ENCODE measurements around the gene NID2.

Gene NID2

DNA sequence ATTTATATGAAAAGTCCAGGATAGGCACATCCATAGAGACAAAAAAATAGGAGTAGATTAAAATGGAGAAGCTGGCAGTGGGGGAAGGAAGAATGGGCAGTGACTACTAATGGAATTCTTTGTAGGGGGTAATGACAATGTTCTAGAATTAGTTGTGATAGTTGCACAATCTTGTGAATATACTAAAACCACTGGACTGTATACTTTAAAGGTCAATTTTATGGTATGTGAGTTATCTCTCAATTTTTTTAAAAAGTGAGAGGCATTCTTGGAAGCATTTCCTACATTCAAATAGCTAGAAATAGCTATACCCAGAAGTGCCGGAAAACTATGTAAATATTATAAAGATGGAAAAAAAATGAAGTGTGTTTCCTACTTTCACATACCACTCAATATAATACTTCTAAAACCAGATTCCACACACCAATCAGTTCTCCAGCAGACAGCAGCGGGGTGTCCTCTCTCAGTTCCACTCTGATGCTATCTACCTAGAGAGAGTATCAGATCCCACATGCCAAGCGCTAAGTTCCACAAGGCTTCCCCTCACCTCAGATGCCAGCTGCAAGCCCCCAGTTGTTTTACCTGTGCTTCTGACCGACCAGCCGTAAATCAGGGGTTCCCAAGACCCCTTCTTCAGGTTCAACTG, 41.7 kb upstream of the NID2 start:
- H3K9me3 ChIP-seq (ENCODE audit: control extremely low read depth in 1 of 5, control insufficient read depth in 4 of 5, insufficient read depth in 2 of 5, low read depth in 1 of 5, low read length in 4 of 5), result no peaks in the 10 kb centered on the region
- CTCF ChIA-PET, result no interaction called here
- 92% methylated on average over 1 of the region's 5 CpGs for WGBS (ENCODE audit: insufficient coverage)
- POLR2A ChIA-PET, result no interaction called here
- no peak overlapping the region for H3K27ac ChIP-seq (ENCODE audit: insufficient read depth in 1 of 2, low read depth in 1 of 2, low read length in 2 of 2, poor library complexity in 1 of 2, severe bottlenecking in 2 of 2)
- no peaks in the 10 kb centered on the region for H3K4me1 ChIP-seq (ENCODE audit: control extremely low read depth in 1 of 4, control insufficient read depth in 4 of 4, insufficient read depth in 4 of 4, low read length in 3 of 4)
- no peaks in the 10 kb centered on the region for H3K27me3 ChIP-seq (replicated peaks in 2 of 5; ENCODE audit: control insufficient read depth in 4 of 5, insufficient read depth in 5 of 5, low read length in 4 of 5)
- H3K36me3 ChIP-seq (ENCODE audit: control insufficient read depth in 4 of 4, insufficient read depth in 4 of 4, low read length in 3 of 4), result no peaks in the 10 kb centered on the region
- H3K4me3 ChIP-seq (ENCODE audit: control insufficient read depth in 1 of 7, extremely low read depth in 1 of 7, insufficient read depth in 4 of 7, low read depth in 2 of 7, low read length in 6 of 7), result no peak overlapping the region
- DNase-seq, result no peak

DNA sequence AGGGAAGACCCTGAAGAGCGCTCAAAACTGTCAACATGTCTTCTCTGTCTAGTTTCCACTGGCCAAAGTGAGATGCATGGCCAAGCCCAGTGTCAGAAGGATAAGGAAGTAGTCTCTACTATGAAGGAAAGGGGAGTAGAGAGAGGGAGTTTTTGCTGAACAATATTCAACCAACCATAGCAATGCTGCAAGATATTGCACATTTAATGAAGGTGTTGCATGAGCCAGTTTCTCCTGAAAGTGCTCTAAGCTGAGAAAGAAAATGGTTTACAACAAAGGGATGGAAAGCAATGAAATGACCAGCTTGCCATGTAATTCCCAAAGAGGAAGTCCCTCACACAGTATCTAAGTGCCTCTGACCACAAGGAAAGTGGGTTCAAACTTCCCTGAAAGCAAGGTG, 40.0 kb upstream of the NID2 start:
- Histone ChIP-seq H3K4me1 (ENCODE audit: control extremely low read depth in 1 of 4, control insufficient read depth in 4 of 4, insufficient read depth in 4 of 4, low read length in 3 of 4) (no peaks in the 10 kb centered on the region), H3K4me3 (ENCODE audit: control insufficient read depth in 1 of 7, extremely low read depth in 1 of 7, insufficient read depth in 4 of 7, low read depth in 2 of 7, low read length in 6 of 7) (no peak overlapping the region), H3K27me3 (replicated peaks in 2 of 5; ENCODE audit: control insufficient read depth in 4 of 5, insufficient read depth in 5 of 5, low read length in 4 of 5) (no peaks in the 10 kb centered on the region), H3K36me3 (ENCODE audit: control insufficient read depth in 4 of 4, insufficient read depth in 4 of 4, low read length in 3 of 4) (no peaks in the 10 kb centered on the region), H3K9me3 (ENCODE audit: control extremely low read depth in 1 of 5, control insufficient read depth in 4 of 5, insufficient read depth in 2 of 5, low read depth in 1 of 5, low read length in 4 of 5) (no peaks in the 10 kb centered on the region), H3K27ac (ENCODE audit: insufficient read depth in 1 of 2, low read depth in 1 of 2, low read length in 2 of 2, poor library complexity in 1 of 2, severe bottlenecking in 2 of 2) (no peak overlapping the region)
- ChIA-PET POLR2A (no interaction called here), CTCF (no interaction called here)
- no peak for DNase-seq
- WGBS (ENCODE audit: insufficient coverage), result 100% methylated on average over 1 of the region's 1 CpG

DNA sequence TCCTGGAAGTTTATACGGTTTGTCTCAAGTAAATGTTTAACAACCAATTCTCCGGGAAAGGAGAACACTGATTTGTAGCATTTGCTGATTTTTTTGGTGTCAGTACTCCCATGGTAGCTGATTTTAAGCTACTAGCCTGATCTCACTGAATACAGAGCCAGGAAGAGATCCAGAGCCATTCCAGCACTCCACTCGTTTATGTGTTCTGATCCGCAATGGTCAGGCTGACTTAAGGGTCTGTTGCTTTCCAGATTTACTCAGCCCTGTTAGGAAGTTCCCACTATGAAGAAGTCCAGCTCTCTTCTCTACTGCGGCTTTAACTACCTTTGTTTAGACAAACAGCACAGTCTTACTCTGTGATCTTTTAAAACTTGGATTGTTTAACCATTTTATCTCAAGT, 38.0 kb upstream of the NID2 start:
- ChIA-PET POLR2A (no interaction called here), CTCF (interaction anchor here (0.9 kb wide), 1 partner anchor 17 kb away, joined by 3 read pairs; no protein-coding TSS in a partner anchor)
- no peak overlapping the region for H3K4me3 ChIP-seq (ENCODE audit: control insufficient read depth in 1 of 7, extremely low read depth in 1 of 7, insufficient read depth in 4 of 7, low read depth in 2 of 7, low read length in 6 of 7)
- H3K9me3 ChIP-seq (ENCODE audit: control extremely low read depth in 1 of 5, control insufficient read depth in 4 of 5, insufficient read depth in 2 of 5, low read depth in 1 of 5, low read length in 4 of 5), result no peaks in the 10 kb centered on the region
- H3K36me3 ChIP-seq (ENCODE audit: control insufficient read depth in 4 of 4, insufficient read depth in 4 of 4, low read length in 3 of 4), result no peaks in the 10 kb centered on the region
- no peaks in the 10 kb centered on the region for H3K4me1 ChIP-seq (ENCODE audit: control extremely low read depth in 1 of 4, control insufficient read depth in 4 of 4, insufficient read depth in 4 of 4, low read length in 3 of 4)
- WGBS (ENCODE audit: insufficient coverage), result 96% methylated on average over 4 of the region's 5 CpGs
- DNase-seq, result no peak
- no peak overlapping the region for H3K27ac ChIP-seq (ENCODE audit: insufficient read depth in 1 of 2, low read depth in 1 of 2, low read length in 2 of 2, poor library complexity in 1 of 2, severe bottlenecking in 2 of 2)
- no peaks in the 10 kb centered on the region for H3K27me3 ChIP-seq (replicated peaks in 2 of 5; ENCODE audit: control insufficient read depth in 4 of 5, insufficient read depth in 5 of 5, low read length in 4 of 5)

DNA sequence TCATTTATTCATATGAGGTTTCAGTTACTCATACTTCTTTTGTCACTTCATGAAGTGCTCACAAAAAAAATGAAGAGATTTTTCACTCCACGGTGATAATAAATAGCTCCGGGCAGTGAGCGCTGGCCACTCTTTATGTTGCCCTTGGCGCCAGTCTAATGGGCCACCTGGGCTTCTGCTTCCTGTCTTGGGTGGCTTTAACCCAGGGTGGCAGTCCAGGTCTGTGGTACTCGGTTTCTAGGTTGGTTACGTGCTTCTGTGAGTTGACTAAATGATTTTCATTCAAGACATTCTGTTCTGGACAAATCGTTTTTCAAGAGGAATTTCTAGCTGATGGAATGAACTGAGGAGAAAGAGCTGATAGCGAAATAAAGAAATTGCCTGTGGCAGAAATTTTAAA, 34.6 kb upstream of the NID2 start:
- H3K4me3 ChIP-seq (ENCODE audit: control insufficient read depth in 1 of 7, extremely low read depth in 1 of 7, insufficient read depth in 4 of 7, low read depth in 2 of 7, low read length in 6 of 7), result no peak overlapping the region
- no peaks in the 10 kb centered on the region for H3K9me3 ChIP-seq (ENCODE audit: control extremely low read depth in 1 of 5, control insufficient read depth in 4 of 5, insufficient read depth in 2 of 5, low read depth in 1 of 5, low read length in 4 of 5)
- DNase-seq, result no peak
- H3K27me3 ChIP-seq (replicated peaks in 2 of 5; ENCODE audit: control insufficient read depth in 4 of 5, insufficient read depth in 5 of 5, low read length in 4 of 5), result no peaks in the 10 kb centered on the region
- ChIA-PET CTCF (interaction anchor here (1.2 to 1.5 kb wide), 3 partner anchors 94 to 162 kb away, joined by 3 to 4 read pairs (median 4); no protein-coding TSS in a partner anchor), POLR2A (no interaction called here)
- 96% methylated on average over 8 of the region's 8 CpGs for WGBS (ENCODE audit: insufficient coverage)
- no peak overlapping the region for H3K27ac ChIP-seq (ENCODE audit: insufficient read depth in 1 of 2, low read depth in 1 of 2, low read length in 2 of 2, poor library complexity in 1 of 2, severe bottlenecking in 2 of 2)
- no peaks in the 10 kb centered on the region for H3K4me1 ChIP-seq (ENCODE audit: control extremely low read depth in 1 of 4, control insufficient read depth in 4 of 4, insufficient read depth in 4 of 4, low read length in 3 of 4)
- H3K36me3 ChIP-seq (ENCODE audit: control insufficient read depth in 4 of 4, insufficient read depth in 4 of 4, low read length in 3 of 4), result no peaks in the 10 kb centered on the region

DNA sequence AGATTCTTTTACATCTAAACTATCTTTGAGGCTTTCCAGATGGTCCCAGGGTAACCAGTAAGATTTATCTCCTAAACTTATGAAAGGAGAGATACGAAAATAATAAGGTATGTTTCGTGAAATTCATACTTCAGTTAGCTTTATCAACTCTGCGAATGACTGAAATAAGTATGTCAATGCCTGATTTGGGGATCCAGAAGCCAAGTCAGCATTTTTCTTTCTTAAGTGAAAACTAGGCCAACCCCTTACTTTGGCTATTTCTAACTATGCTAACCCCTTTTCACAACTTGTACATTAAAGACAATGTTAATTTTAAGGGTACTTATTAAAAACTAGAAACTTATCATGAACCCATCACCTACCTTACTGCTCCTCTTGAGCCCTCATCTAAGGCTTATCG, 26.9 kb upstream of the NID2 start:
- Histone ChIP-seq H3K36me3 (ENCODE audit: control insufficient read depth in 4 of 4, insufficient read depth in 4 of 4, low read length in 3 of 4) (no peaks in the 10 kb centered on the region), H3K4me1 (ENCODE audit: control extremely low read depth in 1 of 4, control insufficient read depth in 4 of 4, insufficient read depth in 4 of 4, low read length in 3 of 4) (no peaks in the 10 kb centered on the region), H3K27me3 (replicated peaks in 2 of 5; ENCODE audit: control insufficient read depth in 4 of 5, insufficient read depth in 5 of 5, low read length in 4 of 5) (no peaks in the 10 kb centered on the region), H3K27ac (ENCODE audit: insufficient read depth in 1 of 2, low read depth in 1 of 2, low read length in 2 of 2, poor library complexity in 1 of 2, severe bottlenecking in 2 of 2) (no peak overlapping the region), H3K4me3 (ENCODE audit: control insufficient read depth in 1 of 7, extremely low read depth in 1 of 7, insufficient read depth in 4 of 7, low read depth in 2 of 7, low read length in 6 of 7) (no peak overlapping the region), H3K9me3 (ENCODE audit: control extremely low read depth in 1 of 5, control insufficient read depth in 4 of 5, insufficient read depth in 2 of 5, low read depth in 1 of 5, low read length in 4 of 5) (no peaks in the 10 kb centered on the region)
- ChIA-PET CTCF (no interaction called here), POLR2A (no interaction called here)
- no peak for DNase-seq
- WGBS (ENCODE audit: insufficient coverage), result 100% methylated on average over 1 of the region's 4 CpGs

DNA sequence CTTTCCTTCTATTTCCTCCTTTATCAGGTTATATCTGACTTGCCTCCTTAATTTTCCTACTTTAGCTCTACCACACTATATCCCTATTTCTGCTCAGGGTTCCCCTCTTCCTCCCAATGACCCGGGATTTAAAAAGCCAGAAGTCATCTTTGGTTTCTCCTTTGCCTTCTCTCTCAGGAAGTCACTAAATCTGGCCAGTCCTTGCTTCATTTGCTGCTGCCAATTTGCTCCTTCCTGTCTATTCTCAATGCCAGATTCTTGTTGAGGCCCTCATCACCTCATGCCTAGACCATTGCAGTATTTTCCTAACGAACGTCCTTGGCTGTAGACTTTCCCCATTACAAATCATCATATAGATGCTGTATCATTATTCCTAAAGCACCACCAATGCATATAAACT, 26.5 kb upstream of the NID2 start:
- POLR2A ChIA-PET, result no interaction called here
- Histone ChIP-seq H3K36me3 (ENCODE audit: control insufficient read depth in 4 of 4, insufficient read depth in 4 of 4, low read length in 3 of 4) (no peaks in the 10 kb centered on the region), H3K27ac (ENCODE audit: insufficient read depth in 1 of 2, low read depth in 1 of 2, low read length in 2 of 2, poor library complexity in 1 of 2, severe bottlenecking in 2 of 2) (no peak overlapping the region), H3K4me3 (ENCODE audit: control insufficient read depth in 1 of 7, extremely low read depth in 1 of 7, insufficient read depth in 4 of 7, low read depth in 2 of 7, low read length in 6 of 7) (no peak overlapping the region), H3K4me1 (ENCODE audit: control extremely low read depth in 1 of 4, control insufficient read depth in 4 of 4, insufficient read depth in 4 of 4, low read length in 3 of 4) (no peaks in the 10 kb centered on the region), H3K9me3 (ENCODE audit: control extremely low read depth in 1 of 5, control insufficient read depth in 4 of 5, insufficient read depth in 2 of 5, low read depth in 1 of 5, low read length in 4 of 5) (no peaks in the 10 kb centered on the region), H3K27me3 (replicated peaks in 2 of 5; ENCODE audit: control insufficient read depth in 4 of 5, insufficient read depth in 5 of 5, low read length in 4 of 5) (no peaks in the 10 kb centered on the region)
- CTCF ChIA-PET, result no interaction called here
- 93% methylated on average over 3 of the region's 3 CpGs for WGBS (ENCODE audit: insufficient coverage)
- DNase-seq, result no peak

DNA sequence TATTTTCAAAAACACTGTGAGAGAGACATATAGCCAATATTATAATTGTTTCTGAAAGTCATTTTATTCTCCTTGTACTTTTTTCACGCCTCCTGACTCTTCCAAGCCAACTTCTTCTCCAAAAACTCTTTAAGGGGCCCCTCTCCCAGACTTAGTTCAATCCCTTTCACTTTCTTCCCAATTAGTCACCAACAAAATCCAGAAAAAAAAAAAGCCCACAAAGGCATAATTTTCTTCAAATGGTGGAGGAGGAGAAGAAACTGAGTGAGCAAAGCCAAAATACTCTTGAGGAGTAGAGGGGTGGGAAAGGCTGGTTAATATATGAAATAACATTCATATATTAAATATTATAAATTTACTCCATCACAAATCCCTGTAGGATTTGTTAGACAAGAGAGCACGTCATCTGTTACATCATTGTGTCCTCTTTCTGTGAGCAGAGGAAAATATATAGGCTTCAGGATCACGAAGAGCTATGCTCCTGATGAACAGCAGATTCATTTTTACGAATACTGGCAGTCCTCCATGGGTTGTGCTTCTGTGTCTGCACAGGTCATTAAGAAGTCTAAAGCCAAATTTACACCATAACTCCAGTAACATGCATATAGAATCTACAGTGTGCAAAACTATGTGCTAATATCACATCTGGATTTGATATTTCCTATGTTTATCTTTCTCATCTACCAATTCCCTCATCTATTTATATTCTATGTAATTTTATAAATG, 25.9 kb upstream of the NID2 start:
- Histone ChIP-seq H3K4me1 (ENCODE audit: control extremely low read depth in 1 of 4, control insufficient read depth in 4 of 4, insufficient read depth in 4 of 4, low read length in 3 of 4) (no peaks in the 10 kb centered on the region), H3K4me3 (ENCODE audit: control insufficient read depth in 1 of 7, extremely low read depth in 1 of 7, insufficient read depth in 4 of 7, low read depth in 2 of 7, low read length in 6 of 7) (no peak overlapping the region), H3K36me3 (ENCODE audit: control insufficient read depth in 4 of 4, insufficient read depth in 4 of 4, low read length in 3 of 4) (no peaks in the 10 kb centered on the region), H3K9me3 (ENCODE audit: control extremely low read depth in 1 of 5, control insufficient read depth in 4 of 5, insufficient read depth in 2 of 5, low read depth in 1 of 5, low read length in 4 of 5) (no peaks in the 10 kb centered on the region), H3K27me3 (replicated peaks in 2 of 5; ENCODE audit: control insufficient read depth in 4 of 5, insufficient read depth in 5 of 5, low read length in 4 of 5) (no peaks in the 10 kb centered on the region), H3K27ac (ENCODE audit: insufficient read depth in 1 of 2, low read depth in 1 of 2, low read length in 2 of 2, poor library complexity in 1 of 2, severe bottlenecking in 2 of 2) (no peak overlapping the region)
- POLR2A ChIA-PET, result no interaction called here
- DNase-seq, result no peak
- 89% methylated on average over 2 of the region's 4 CpGs for WGBS (ENCODE audit: insufficient coverage)
- CTCF ChIA-PET, result no interaction called here

Measured in common myeloid progenitor, CD34-positive (primary cell).